Fibroblast of gingiva (primary cell): ENCODE results near the gene PACS1.
"Not testable (repeated sequence)": the region's sequence is repeated elsewhere in the genome, so short reads cannot be mapped to it uniquely, and the experiment has no call there.

Source experiments
- DNase-seq: peaks from one replicate; pipeline ENCODE4 v3.0.0-alpha.2; 2011; ENCODE audit warnings: low read depth

Gene PACS1

GRCh38 chr11:66277064-66277463, 207.0 kb downstream of the PACS1 start:
- DNase-seq = not testable (repeated sequence)

GRCh38 chr11:66277471-66278362, 207.6 kb downstream of the PACS1 start, which contains the start of gene CNIH2:
Gene CNIH2 (plus strand): TSS chr11:66278175. CDS start chr11:66278457, 282 bp downstream.
- DNase-seq = no peak

- no peak for DNase-seq
These were observed 208.5 kb downstream of the PACS1 start for GRCh38 chr11:66278363-66279091.

GRCh38 chr11:66279092-66279734, 209.1 kb downstream of the PACS1 start:
- no peak for DNase-seq

GRCh38 chr11:66280428-66280827, 210.4 kb downstream of the PACS1 start:
- DNase-seq = no peak

GRCh38 chr11:66281001-66281400, 210.9 kb downstream of the PACS1 start:
- no peak for DNase-seq

GRCh38 chr11:66281776-66282467, 211.8 kb downstream of the PACS1 start:
- DNase-seq = no peak

GRCh38 chr11:66282468-66283455, 212.7 kb downstream of the PACS1 start:
- peak; percentile 95 for DNase-seq

- DNase-seq = no peak
These were observed 213.5 kb downstream of the PACS1 start for GRCh38 chr11:66283461-66284105.

GRCh38 chr11:66284526-66285078, 214.5 kb downstream of the PACS1 start:
- no peak for DNase-seq

GRCh38 chr11:66285250-66285947, 215.3 kb downstream of the PACS1 start:
- no peak for DNase-seq

GRCh38 chr11:66286699-66287098, 216.6 kb downstream of the PACS1 start:
- DNase-seq = no peak

GRCh38 chr11:66287211-66287888, 217.3 kb downstream of the PACS1 start:
- DNase-seq = no peak

- no peak for DNase-seq
These were observed 218.0 kb downstream of the PACS1 start for GRCh38 chr11:66287889-66288670.

- DNase-seq = peak; percentile 100
These were observed 218.8 kb downstream of the PACS1 start, which contains the start of gene YIF1A for GRCh38 chr11:66288671-66289547. Gene YIF1A (minus strand): TSS chr11:66289143. CDS start chr11:66288985, 158 bp downstream.

- no peak for DNase-seq
These were observed 219.7 kb downstream of the PACS1 start for GRCh38 chr11:66289548-66290329.
